ENCODE results near the gene RC3H1. TPM values are rescaled to one million over a fixed set of nuclear protein-coding genes. Genes with fewer than 3 reads are reported as not detected.
A peak's percentile ranks its signal among the peaks of the same experiment; 100 is the strongest.

Gene RC3H1
- total and polyA plus RNA-seq, 2 of the 13 experiments (the other 11 are each of a cell fraction or from before 2014, with no cell fraction given), result 11.2 to 19.6 TPM

GRCh38 chr1:173917149-173917548, 105.0 kb downstream of the RC3H1 start, which contains the start of gene SERPINC1 (continued):
- TF ChIP-seq PRDM10 (CRISPR knock-in tag; IDR thresholded peaks at IDR 0.05; ENCODE audit: low read depth) (no peak), ZNF607 (CRISPR knock-in tag; IDR thresholded peaks at IDR 0.05; ENCODE audit: borderline replicate concordance) (0 out of 2 replicates have a peak, but pooled peaks have one; percentile 35), CCAR2 (optimal IDR thresholded peaks at IDR 0.05; ENCODE audit: low read depth, low read length) (no peak), EP300 (IDR thresholded peaks at IDR 0.05; ENCODE audit: low read depth in 2 of 2, low read length in 2 of 2) (peak; percentile 20 to 68; a peak in 2 of 4 replicates), EP300 (CRISPR knock-in tag; IDR thresholded peaks at IDR 0.05; ENCODE audit: borderline replicate concordance) (no peak), ZNF563 (CRISPR knock-in tag; IDR thresholded peaks at IDR 0.05) (no peak), MEIS1 (CRISPR knock-in tag; IDR thresholded peaks at IDR 0.05; ENCODE audit: borderline replicate concordance) (no peak), NR2F1 (CRISPR knock-in tag; IDR thresholded peaks at IDR 0.05) (peak; percentile 72 to 74), NFYC (CRISPR knock-in tag; IDR thresholded peaks at IDR 0.05) (no peak)

DNA sequence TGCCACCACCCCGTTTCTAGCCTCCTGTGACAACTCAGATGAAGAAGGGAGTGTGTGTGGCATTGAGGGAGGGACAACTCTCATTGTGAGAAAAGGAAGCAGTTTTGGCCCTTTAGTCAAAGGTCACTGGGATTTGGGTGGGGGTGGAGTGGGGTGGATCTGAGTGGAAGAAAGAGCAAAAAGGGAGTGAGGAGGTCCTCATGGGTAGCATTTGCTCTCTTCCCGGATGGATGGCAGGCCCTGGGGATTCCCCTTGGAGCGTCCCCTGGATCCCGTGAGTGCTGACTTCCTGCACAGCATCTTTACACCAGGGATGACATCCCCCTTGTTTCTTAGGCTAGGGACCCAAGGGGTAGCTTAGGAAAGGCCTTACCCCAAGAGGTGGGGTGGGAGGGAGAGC, 105.5 kb downstream of the RC3H1 start:
- H3K4me3 ChIP-seq (replicated peaks in 1 of 3; ENCODE audit: insufficient read depth in 1 of 3, low read depth in 2 of 3, low read length in 3 of 3), result peak overlapping the region; percentile 59 to 72 (median 65)
- H3K9me3 ChIP-seq (ENCODE audit: low read length), result no peaks in the 10 kb centered on the region
- ATAC-seq (peak; percentile 28), DNase-seq (ENCODE audit: low spot score) (no peak), FAIRE-seq (no peak)
- 0 out of 5 replicates have a peak, but pooled peaks cover 0 to 2% of the 10 kb centered on the region in 2 experiments for H3K36me3 ChIP-seq (replicated peaks in 1 of 2; ENCODE audit: control insufficient read depth in 1 of 2, insufficient read depth in 2 of 2, low read length in 2 of 2)
- 4% methylated on average over 4 of the region's 4 CpGs for WGBS (ENCODE audit: low lambda C conversion rate)
- H4K20me1 ChIP-seq (ENCODE audit: insufficient read depth, low read length), result no peaks in the 10 kb centered on the region
- intact Hi-C loops (cut with micrococcal nuclease; ENCODE audit: unreplicated experiment), result no loop called here
- CTCF ChIA-PET (ENCODE audit: low intra/inter-chr PET ratio, low total read pairs), result no interaction called here
- TF ChIP-seq PHF21A (CRISPR knock-in tag; IDR thresholded peaks at IDR 0.05) (0 out of 2 replicates have a peak, but pooled peaks have one; percentile 3), ZNF619 (CRISPR knock-in tag; IDR thresholded peaks at IDR 0.05) (0 out of 2 replicates have a peak, but pooled peaks have one; percentile 36), ZNF781 (CRISPR knock-in tag; IDR thresholded peaks at IDR 0.05; ENCODE audit: borderline replicate concordance, not compliant biosample characterization) (peak; percentile 20), RAD21 (CRISPR knock-in tag; IDR thresholded peaks at IDR 0.05) (no peak)
- H3K27me3 ChIP-seq (ENCODE audit: control insufficient read depth in 1 of 2, insufficient read depth in 2 of 2, low read length in 2 of 2), result no peaks in the 10 kb centered on the region
- H3K4me2 ChIP-seq (ENCODE audit: low read depth, low read length), result peak overlapping the region; percentile 94
- peak overlapping the region; percentile 74 for H2AFZ ChIP-seq (ENCODE audit: low read length)
- in situ Hi-C loops (cut with HindIII; ENCODE audit: extremely low pct_ligation_motif_present, low pct_unique_long_range_greater_than_20kb), result no loop called here
- H3K27ac ChIP-seq (ENCODE audit: extremely low read length, insufficient read depth, low read length), result peak overlapping the region; percentile 91
- peak overlapping the region; percentile 76 for H3K9ac ChIP-seq (ENCODE audit: insufficient read depth, low read depth, low read length)
- POLR2A ChIA-PET, result interaction anchor here (1.3 to 5.2 kb wide), 6 partner anchors 9 to 202 kb away, joined by 5 to 47 read pairs (median 10); partner anchors contain the start of genes GAS5, KLHL20, RC3H1 and ZBTB37
- TSS peak; percentile 87 for BruUV-seq (replicated peaks)
- peaks cover 2% of the 10 kb centered on the region for H3K79me2 ChIP-seq (ENCODE audit: insufficient read depth, low read length)
- peaks cover 36% of the 10 kb centered on the region for H3K4me1 ChIP-seq (ENCODE audit: insufficient read depth, low read length)

Data from HepG2 (cell line).